HG02943 (cell line): ENCODE data around the gene DTNB.
"Not testable (repeated sequence)": the region's sequence is repeated elsewhere in the genome, so short reads cannot be mapped to it uniquely, and the experiment has no call there.

Experiments
- ATAC-seq: cut with Tn5 transposase; IDR thresholded peaks from one replicate; pipeline ENCODE4 v1.9.1; 2021; ENCODE audit warnings: mild to moderate bottlenecking, low read depth, moderate library complexity; ENCODE audit not compliant: unreplicated experiment

The DTNB gene

GRCh38 chr2:25633801-25634200, 39.6 kb downstream of the DTNB start:
- not testable (repeated sequence) for ATAC-seq

- no peak for ATAC-seq
Observed at GRCh38 chr2:25632396-25632795, 41.0 kb downstream of the DTNB start.

GRCh38 chr2:25624635-25625034, 48.7 kb downstream of the DTNB start:
- no peak for ATAC-seq

DNA sequence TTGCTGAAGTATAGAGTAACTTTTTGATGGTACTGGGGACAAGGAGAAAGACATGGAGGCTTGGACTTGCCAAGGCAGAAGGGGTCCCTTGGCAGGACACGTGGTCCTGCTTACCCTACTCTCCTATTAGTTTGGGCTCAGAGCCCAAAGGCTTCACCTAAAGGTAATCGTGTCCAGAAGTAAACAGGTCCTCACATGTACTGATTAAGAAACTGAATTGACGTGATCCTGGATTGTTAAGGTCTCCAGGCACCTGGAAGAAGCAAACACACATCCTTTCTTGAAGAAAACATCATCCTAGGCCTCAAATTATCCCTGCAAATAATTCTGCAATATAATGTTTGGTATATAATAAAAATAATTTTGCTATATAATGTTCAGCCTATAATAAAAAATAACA, 50.0 kb downstream of the DTNB start:
- no peak for ATAC-seq

DNA sequence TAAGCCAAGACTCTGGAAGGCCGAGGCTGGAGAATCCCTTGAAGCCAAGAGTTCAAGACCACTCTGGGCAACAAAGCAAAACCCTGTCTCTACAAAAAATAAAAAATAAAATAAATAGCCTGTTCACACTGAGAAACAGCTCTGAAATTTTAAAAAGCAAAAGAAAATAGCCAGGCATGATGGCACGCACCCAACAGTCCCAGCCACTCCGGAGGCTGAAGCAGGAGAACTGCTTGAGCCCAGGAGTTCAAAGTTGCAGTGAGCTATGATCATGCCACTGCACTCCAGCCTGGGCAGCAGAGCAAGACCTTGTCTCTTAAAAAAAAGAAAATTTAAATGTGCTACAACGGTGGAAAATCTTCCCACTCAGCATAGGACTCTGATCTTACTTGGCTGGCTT, 52.7 kb downstream of the DTNB start:
- ATAC-seq, result no peak

DNA sequence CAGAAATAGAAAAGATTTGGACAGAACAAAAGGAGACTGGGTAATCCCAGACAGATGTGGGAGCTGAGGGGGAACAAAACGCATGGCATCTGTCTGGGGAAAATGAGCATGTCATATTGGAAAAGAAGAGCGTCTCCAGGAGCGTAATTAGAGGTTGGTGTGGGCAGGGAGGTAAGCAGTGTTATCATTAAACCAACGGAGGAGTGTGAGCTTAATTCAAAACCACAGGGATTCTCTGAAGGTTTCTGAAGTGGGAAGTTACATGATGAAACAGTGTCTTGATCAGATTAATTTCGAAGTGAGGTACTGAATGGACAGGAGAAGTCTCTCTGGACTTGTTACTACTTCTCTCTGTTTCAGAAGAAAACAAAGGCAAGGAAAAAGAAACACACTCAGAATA, 53.3 kb downstream of the DTNB start:
- ATAC-seq, result no peak

- no peak for ATAC-seq
Observed at GRCh38 chr2:25619185-25619584, 54.2 kb downstream of the DTNB start.

DNA sequence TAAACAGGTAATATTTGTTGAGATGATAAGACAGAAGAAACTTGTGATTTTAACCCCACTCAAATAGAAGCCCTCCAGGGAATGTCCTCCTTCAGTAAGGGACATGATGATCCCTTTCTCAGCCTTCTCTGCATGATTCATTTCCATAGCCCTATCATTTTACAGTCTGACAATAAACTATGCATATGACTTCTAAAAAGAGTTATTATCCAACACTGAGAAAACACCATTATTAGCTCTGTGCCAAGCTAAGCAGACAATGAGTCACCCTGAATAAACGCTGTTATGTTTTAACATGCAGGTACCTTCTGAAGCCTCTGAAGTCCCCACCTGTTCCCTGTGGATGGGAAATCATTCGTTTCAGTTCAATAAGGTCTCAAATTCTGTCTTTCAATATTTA, 54.7 kb downstream of the DTNB start:
- no peak for ATAC-seq

- ATAC-seq, result no peak
Observed at GRCh38 chr2:25617948-25618646, 55.3 kb downstream of the DTNB start.

- no peak for ATAC-seq
Observed at GRCh38 chr2:25615920-25616319, 57.5 kb downstream of the DTNB start.

GRCh38 chr2:25615386-25615785, 58.0 kb downstream of the DTNB start:
- ATAC-seq, result no peak

- ATAC-seq, result no peak
Observed at GRCh38 chr2:25614711-25615110, 58.7 kb downstream of the DTNB start.

- ATAC-seq, result no peak
Observed at GRCh38 chr2:25608718-25609117, 64.7 kb downstream of the DTNB start.

DNA sequence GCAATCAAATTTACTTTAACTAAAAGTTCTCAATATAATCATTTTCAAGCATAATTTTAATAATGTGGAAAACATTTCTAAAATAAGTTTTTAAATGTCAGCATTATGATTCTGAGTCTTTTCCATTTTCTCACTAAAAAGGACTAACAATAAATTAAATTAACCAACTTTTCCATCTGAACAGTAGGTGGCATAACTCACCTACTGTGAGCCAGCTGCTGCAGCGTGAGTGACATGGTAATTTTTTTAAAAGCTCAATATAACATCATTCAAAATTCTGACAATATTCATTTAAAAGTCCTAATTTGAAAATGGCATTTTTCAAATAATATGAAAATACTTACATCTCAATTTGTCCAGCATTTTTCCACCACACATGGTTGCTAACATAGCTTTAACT, 66.5 kb downstream of the DTNB start:
- ATAC-seq, result no peak

GRCh38 chr2:25602333-25602723, 71.0 kb downstream of the DTNB start:
- ATAC-seq, result no peak

- ATAC-seq, result not testable (repeated sequence)
Observed at GRCh38 chr2:25601711-25602332, 71.6 kb downstream of the DTNB start.

DNA sequence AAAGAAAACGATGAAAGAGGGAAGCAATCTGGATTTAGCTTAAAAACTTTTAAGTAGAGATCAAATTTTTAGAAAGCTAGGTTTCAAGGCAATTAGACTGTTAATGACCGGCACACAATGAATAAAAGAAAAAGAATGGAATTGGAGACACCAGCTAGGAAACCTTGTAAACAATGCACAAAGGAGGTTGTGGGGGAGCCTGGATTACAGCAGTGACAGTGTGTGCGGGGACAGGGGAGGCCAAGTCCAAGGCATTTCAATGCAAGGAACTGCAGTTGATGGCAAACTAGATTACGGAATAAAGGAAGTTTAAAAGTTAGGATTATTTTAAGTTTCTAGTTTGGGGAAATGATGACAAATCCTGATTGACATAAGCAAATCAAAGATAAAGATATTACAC, 74.5 kb downstream of the DTNB start:
- ATAC-seq, result no peak

DNA sequence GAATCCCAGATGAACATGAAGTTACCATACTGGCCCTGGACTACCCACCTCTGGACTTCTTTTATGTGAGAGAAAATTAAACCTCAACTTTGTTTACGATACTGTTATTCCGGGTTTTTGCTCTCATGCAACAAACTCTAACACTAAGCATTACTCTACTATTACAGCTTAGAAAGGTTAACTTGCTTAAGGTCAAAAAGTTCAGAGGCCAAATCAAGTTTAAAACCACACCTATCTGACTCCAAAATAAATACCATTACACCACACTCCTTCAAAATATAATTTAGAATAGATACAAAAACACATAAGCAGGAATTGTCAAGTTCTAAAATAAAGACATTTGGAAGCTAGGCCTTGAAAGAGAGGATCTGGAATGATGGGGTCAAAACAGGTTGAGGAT, 75.0 kb downstream of the DTNB start:
- no peak for ATAC-seq

DNA sequence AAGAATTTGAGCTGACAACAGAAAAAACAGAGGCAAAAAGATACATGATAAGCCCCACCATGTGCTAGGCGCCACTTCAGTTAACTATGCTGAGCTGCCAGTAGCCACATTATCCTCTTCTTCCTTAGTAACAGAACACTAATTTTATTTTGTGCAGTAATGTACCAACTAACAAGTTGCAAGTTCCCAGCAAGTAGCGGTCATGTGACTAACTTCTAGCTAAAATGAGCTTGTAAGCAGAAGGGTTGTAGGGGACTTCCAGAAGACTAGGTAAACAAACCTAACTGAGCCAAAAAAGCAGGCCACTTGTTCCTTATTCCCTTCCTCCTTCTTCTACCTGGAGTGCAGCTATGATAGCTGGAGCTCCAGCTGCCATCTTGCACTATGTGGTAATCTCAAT, 75.5 kb downstream of the DTNB start:
- ATAC-seq, result no peak

DNA sequence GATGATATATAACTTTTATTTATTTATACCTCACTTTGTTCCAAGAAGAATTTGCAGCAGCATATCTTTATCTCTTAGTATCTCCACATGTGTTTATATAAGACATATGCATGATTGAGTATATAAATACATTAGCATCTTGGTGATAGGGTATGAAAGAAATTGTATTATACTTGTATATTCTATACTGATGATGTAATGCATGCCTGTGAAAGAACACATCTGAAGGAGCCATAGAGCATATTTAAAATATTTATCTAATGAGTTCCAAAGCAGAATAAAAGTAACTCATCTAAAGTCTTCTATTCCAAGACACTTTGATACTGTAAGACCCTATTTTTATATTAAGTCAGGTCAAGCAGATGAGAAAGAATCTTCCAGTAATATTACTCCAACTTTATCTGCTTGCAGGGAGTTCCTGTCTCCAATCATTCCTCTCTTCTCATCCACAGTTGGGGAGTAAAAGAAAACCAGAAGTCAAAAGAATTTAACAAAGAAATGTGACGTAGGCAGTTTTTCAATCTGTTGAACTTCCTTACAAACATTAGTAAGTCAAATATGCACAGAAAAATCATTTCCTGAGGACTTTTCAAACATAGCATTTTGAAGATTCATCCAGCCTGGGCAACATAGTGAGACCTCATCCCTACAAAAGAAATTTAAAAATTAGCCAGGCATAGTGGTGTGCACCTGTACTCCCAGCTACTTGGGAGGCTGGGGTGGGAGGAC, 76.7 kb downstream of the DTNB start:
- no peak for ATAC-seq

DNA sequence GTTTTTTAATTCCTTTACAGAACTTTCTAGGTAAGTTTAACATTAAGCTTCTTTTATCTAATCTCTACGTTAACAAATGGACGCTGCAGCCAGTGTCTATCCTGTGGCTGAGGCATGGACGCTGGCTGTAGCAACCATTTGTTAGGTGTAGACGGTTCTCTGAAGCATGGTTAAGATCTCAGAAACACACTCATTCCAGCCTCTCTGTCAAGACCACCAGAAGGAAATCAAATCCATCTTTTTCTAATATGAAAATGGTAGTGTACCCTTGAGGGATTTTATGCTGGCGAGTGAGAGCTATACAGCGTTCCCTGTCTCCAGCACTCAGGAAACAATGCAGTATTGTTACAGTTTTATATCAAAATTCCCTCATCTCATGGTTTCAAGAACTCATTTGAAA, 78.0 kb downstream of the DTNB start:
- ATAC-seq, result no peak

DNA sequence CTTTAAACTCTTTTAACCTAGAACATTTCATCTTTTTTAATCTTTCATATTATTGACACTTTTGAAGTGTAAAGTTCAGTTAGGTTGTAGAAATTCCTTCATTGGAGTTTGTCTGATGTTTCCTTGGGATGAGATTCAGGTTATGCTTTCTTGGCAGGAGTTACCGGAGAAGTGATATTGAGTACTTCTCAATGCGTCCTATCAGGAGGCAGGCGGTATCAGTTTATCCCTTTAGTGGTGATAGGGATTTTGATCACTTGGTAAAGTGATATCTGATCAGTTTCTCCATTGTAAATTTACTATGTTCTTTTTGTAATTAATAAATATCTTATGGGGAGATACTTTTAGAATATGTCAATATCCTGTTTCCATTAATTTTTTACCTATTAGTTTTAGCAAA, 78.4 kb downstream of the DTNB start:
- ATAC-seq, result no peak
